GM13976 (cell line): ENCODE measurements around the gene KLHL26.

Experiments
- DNase-seq: peaks from one replicate; pipeline ENCODE4 v3.0.0; 2012; ENCODE audit warnings: low spot score
- CTCF ChIP-seq: IDR thresholded peaks from 2 replicates; pipeline ENCODE4 v1.5.1; 2012; ENCODE audit warnings: borderline replicate concordance, mild to moderate bottlenecking; ENCODE audit not compliant: insufficient read depth; ENCODE audit errors: extremely low read depth, missing control alignments, control extremely low read depth
- in situ Hi-C: fragments of 300-500 bp; cut with MboI; formaldehyde crosslinking; loops from one replicate; pipeline ENCODE4 v1.12.0; 2022; ENCODE audit warnings: low sequenced_read_pairs, mixed read lengths, inconsistent platforms; ENCODE audit not compliant: unreplicated experiment

KLHL26 gene

DNA sequence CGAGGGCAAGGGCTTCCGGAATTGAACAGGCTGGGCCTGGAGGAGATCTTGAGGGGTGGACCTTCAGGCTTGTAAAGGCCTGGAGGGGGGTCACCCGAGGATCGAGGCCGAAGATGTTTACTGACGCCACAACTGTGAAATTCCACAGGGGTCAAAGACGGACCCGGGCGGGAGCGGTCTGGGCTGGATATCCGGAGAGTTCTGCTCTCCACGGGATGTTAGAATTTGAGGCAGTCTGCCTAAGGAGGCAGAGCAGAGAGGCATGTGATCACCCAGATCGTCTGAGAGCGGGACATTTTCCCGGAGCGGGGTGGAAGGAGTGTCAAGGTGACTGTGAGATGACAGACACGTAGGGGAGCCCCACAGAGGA is 13.2 kb downstream of the KLHL26 start:
- no peak for DNase-seq
- no peak for TF ChIP-seq CTCF
- in situ Hi-C loops, result no loop called here

GRCh38 chr19:18650468-18651041 is 13.7 kb downstream of the KLHL26 start:
- no peak for DNase-seq

DNA sequence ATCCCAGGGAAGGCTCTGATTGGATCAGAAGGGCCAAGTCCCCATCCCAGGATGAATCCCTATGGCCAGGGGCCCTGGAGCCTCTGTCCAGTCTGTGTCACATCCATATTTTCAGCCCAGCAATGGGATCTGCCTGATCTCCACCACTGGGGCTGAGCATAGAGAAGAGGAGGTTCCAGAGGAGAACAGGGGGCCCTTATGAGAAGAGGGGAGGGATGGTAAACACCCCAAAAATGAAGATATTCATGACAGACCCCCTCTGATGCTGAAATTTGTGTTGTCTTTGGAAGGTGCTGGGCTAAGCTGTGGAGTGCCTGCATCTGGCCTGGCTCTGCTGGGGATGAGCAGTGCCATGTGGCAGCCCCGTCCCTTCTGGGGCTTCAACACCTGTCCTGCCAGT is 14.5 kb downstream of the KLHL26 start:
- no peak for DNase-seq
- in situ Hi-C loops, result no loop called here
- no peak for TF ChIP-seq CTCF

More at GRCh38 chr19:18650468-18651041, 13.7 kb downstream of the KLHL26 start:
- TF ChIP-seq CTCF, result no peak
- in situ Hi-C loops, result no loop called here

GRCh38 chr19:18651733-18652132 is 14.9 kb downstream of the KLHL26 start:
- no peak for DNase-seq
- in situ Hi-C loops, result no loop called here
- TF ChIP-seq CTCF, result no peak

DNA sequence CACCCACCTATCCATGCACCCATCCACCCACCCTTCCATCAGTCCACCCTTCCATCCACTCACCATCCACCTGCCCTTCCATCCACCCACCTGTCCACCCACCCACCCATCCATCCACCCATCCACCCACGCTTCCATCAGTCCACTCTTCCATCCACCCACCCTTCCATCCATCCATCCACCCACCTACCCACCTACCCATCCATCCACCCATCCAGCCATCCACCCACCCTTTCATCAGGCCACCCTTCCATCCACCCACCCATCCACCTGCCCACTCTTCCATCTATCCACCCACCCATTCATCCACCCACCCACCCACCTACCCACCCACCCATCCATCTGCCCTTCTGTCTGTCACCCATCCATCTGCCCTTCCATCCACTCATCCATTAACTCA is 17.0 kb downstream of the KLHL26 start:
- DNase-seq, result no peak
- in situ Hi-C loops, result no loop called here
- TF ChIP-seq CTCF, result no peak

DNA sequence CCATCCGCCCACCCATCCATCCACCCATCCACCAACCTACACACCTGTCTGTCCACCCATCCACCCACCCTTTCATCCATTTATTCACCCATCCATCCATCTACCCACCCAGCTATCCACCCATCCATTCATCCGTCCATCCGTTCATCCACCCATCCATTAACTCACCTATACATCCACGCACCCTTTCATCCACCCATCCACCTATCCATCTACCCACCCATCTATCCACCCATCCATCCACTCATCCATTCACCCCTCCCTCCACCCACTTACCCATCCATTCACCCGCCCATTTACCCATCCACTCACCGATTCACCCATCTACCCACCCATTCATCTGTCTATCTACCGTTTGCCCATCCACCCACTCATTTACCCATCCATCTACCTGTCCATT is 17.6 kb downstream of the KLHL26 start:
- no peak for TF ChIP-seq CTCF
- in situ Hi-C loops, result no loop called here
- DNase-seq, result no peak
